ENCODE results near the gene MDM2.

DNA sequence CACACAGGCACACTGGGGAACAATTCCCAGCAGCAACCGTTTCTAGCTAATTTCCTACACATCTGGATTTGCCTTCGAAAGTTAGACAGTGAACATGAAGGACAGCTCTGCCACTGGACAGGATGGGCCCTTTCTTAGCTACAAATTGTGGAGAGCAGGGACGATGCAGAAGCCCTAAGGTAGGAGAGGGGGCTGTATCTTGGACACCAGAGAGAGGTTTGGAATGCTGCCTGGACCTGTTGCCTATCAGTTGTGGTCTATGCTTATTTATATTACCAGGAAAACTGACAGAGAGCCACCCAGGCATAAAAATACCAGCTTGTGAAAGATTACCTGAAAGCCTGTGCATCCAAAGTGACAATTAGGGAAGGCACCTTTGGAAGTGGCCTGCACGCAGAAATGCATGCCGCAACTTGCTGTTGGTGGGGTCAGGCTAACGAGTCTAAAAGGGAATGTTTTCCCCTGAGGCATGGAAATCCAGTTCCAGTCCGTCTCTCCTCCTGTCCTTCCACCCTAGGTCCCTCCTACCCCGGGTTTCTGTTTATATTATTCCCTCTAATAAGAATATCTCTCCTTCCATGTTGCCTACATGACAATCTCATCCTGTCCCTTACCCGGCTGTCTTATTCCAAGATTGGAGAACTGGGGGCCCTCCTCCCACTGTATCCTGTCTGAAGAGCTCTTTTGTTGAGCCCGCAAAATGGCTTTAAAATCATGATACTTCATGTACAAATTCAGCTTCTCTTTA, 60.2 kb downstream of the MDM2 start:
- TF ChIP-seq, protein P1, sequence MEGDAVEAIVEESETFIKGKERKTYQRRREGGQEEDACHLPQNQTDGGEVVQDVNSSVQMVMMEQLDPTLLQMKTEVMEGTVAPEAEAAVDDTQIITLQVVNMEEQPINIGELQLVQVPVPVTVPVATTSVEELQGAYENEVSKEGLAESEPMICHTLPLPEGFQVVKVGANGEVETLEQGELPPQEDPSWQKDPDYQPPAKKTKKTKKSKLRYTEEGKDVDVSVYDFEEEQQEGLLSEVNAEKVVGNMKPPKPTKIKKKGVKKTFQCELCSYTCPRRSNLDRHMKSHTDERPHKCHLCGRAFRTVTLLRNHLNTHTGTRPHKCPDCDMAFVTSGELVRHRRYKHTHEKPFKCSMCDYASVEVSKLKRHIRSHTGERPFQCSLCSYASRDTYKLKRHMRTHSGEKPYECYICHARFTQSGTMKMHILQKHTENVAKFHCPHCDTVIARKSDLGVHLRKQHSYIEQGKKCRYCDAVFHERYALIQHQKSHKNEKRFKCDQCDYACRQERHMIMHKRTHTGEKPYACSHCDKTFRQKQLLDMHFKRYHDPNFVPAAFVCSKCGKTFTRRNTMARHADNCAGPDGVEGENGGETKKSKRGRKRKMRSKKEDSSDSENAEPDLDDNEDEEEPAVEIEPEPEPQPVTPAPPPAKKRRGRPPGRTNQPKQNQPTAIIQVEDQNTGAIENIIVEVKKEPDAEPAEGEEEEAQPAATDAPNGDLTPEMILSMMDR (IDR thresholded peaks at IDR 0.05) = no peak
- TF ChIP-seq POLR2A (IDR thresholded peaks at IDR 0.05) = no peak

All from uterus (tissue), 2 donors.